Fibroblast of villous mesenchyme (primary cell): ENCODE results near the gene NOL4L. TPM values are rescaled to one million over a fixed set of nuclear protein-coding genes. Genes with fewer than 3 reads are reported as not detected.

ENCODE experiments used
- DNase-seq: peaks from one replicate; pipeline ENCODE4 v3.0.0-alpha.2; 2010; ENCODE audit warnings: low read depth
- H3K4me3 ChIP-seq: 2 replicates; pipeline ENCODE4 v1.5.1; 2011; ENCODE audit warnings: low read depth, mild to moderate bottlenecking, low read length
- CTCF ChIP-seq: IDR thresholded peaks from 2 replicates; pipeline ENCODE4 v1.5.1; 2012; ENCODE audit warnings: low read depth, mild to moderate bottlenecking, low read length; ENCODE audit not compliant: insufficient read depth
- total RNA-seq: library from RNA; depleted of rRNA; stranded (reverse); fragments of >200 nt; gene quantifications from 2 replicates; pipeline ENCODE4 v1.2.3, GENCODE V29; 2012

Gene NOL4L
- total RNA-seq, 1 donor: 9.9 TPM

- DNase-seq: no peak
- TF ChIP-seq CTCF: no peak
Measured at GRCh38 chr20:32440758-32441078, 144.4 kb downstream of the NOL4L start.

GRCh38 chr20:32440069-32440757, 144.9 kb downstream of the NOL4L start:
- TF ChIP-seq CTCF: no peak
- H3K4me3 ChIP-seq: no peak overlapping the region
- no peak for DNase-seq

More at GRCh38 chr20:32440758-32441078, 144.4 kb downstream of the NOL4L start:
- no peak overlapping the region for H3K4me3 ChIP-seq

- no peak for DNase-seq
- no peak for TF ChIP-seq CTCF
- H3K4me3 ChIP-seq: no peak overlapping the region
Measured at GRCh38 chr20:32439132-32439829, 145.9 kb downstream of the NOL4L start.

- no peak for DNase-seq
- H3K4me3 ChIP-seq: no peak overlapping the region
- no peak for TF ChIP-seq CTCF
Measured at GRCh38 chr20:32438331-32438858, 146.7 kb downstream of the NOL4L start.

GRCh38 chr20:32437391-32438074, 147.6 kb downstream of the NOL4L start:
- TF ChIP-seq CTCF: peak; percentile 36
- no peak overlapping the region for H3K4me3 ChIP-seq
- DNase-seq: no peak

GRCh38 chr20:32436968-32437367, 148.2 kb downstream of the NOL4L start:
- no peak for DNase-seq
- no peak for TF ChIP-seq CTCF
- H3K4me3 ChIP-seq: no peak overlapping the region
